B cell (primary cell): ENCODE data around the gene ANKRD24.

Experiments
- CTCF ChIP-seq: fragments of 200-600 bp; IDR thresholded peaks from one replicate; pipeline ENCODE4 v1.8.0; 2022; ENCODE audit warnings: antibody characterized with exemption, mild to moderate bottlenecking
- EZH2 ChIP-seq: IDR thresholded peaks from 2 replicates; pipeline ENCODE4 v1.6.1; 2012; ENCODE audit warnings: borderline replicate concordance, low read depth, mild to moderate bottlenecking, moderate library complexity, low read length; ENCODE audit not compliant: insufficient read depth, poor library complexity, severe bottlenecking

- no peak for TF ChIP-seq CTCF
- no peak for TF ChIP-seq EZH2
Observed at GRCh38 chr19:4200940-4201542, 18.6 kb downstream of the ANKRD24 start.
